ENCODE measurements around the gene MTX1. TPM values are rescaled to one million over a fixed set of nuclear protein-coding genes. Genes with fewer than 3 reads are reported as not detected.
A peak's percentile ranks its signal among the peaks of the same experiment; 100 is the strongest.
"Not testable (repeated sequence)": the region's sequence is repeated elsewhere in the genome, so short reads cannot be mapped to it uniquely, and the experiment has no call there.

Gene MTX1
- total RNA-seq, 1 experiment from 2014 or later, result 58.9 TPM

GRCh38 chr1:155166051-155166470, 42.4 kb upstream of the MTX1 start:
- Mint-ChIP-seq H3K4me1 (ENCODE audit: low read depth, unreplicated experiment) (no peaks in the 10 kb centered on the region), H3K36me3 (ENCODE audit: insufficient read depth, unreplicated experiment) (peaks cover 20% of the 10 kb centered on the region), H3K27ac (ENCODE audit: unreplicated experiment) (no peak overlapping the region), H3K9me3 (ENCODE audit: low read depth, unreplicated experiment) (no peaks in the 10 kb centered on the region), H3K27me3 (ENCODE audit: unreplicated experiment) (no peaks in the 10 kb centered on the region), H3K4me3 (ENCODE audit: low read depth, unreplicated experiment) (no peak overlapping the region)
- no TSS peak for BruUV-seq (replicated peaks)
- CTCF ChIA-PET, result interaction anchor here (0.8 to 1.7 kb wide), 3 partner anchors 31 to 76 kb away, joined by 3 to 7 read pairs (median 3); no protein-coding TSS in a partner anchor
- intact Hi-C loops (cut with micrococcal nuclease; ENCODE audit: unreplicated experiment), result loop anchor here (5.0 kb wide), 1 partner anchor 39 kb away; the partner anchor contains the start of gene EFNA1
- no peak for TF ChIP-seq CTCF (IDR thresholded peaks at IDR 0.05; ENCODE audit: unreplicated experiment)
- DNase-seq, result no peak

- DNase-seq, result no peak
- CTCF ChIA-PET, result interaction anchor here (0.5 to 3.5 kb wide), 17 partner anchors 16 to 193 kb away, joined by 3 to 68 read pairs (median 5); partner anchors contain the start of gene EFNA1
- TF ChIP-seq CTCF (IDR thresholded peaks at IDR 0.05; ENCODE audit: unreplicated experiment), result no peak
- no peaks in the 10 kb centered on the region for H3K4me1 Mint-ChIP-seq (ENCODE audit: low read depth, unreplicated experiment)
- no TSS peak for BruUV-seq (replicated peaks)
- no peak overlapping the region for H3K27ac Mint-ChIP-seq (ENCODE audit: unreplicated experiment)
- H3K27me3 Mint-ChIP-seq (ENCODE audit: unreplicated experiment), result no peaks in the 10 kb centered on the region
- peaks cover 25% of the 10 kb centered on the region for H3K36me3 Mint-ChIP-seq (ENCODE audit: insufficient read depth, unreplicated experiment)
- no peak overlapping the region for H3K4me3 Mint-ChIP-seq (ENCODE audit: low read depth, unreplicated experiment)
- intact Hi-C loops (cut with micrococcal nuclease; ENCODE audit: unreplicated experiment), result loop anchor here (1.0 to 5.0 kb wide), 3 partner anchors 39 to 75 kb away; partner anchors contain the start of gene EFNA1
- no peaks in the 10 kb centered on the region for H3K9me3 Mint-ChIP-seq (ENCODE audit: low read depth, unreplicated experiment)
Observed at GRCh38 chr1:155166471-155167165, 41.9 kb upstream of the MTX1 start.

DNA sequence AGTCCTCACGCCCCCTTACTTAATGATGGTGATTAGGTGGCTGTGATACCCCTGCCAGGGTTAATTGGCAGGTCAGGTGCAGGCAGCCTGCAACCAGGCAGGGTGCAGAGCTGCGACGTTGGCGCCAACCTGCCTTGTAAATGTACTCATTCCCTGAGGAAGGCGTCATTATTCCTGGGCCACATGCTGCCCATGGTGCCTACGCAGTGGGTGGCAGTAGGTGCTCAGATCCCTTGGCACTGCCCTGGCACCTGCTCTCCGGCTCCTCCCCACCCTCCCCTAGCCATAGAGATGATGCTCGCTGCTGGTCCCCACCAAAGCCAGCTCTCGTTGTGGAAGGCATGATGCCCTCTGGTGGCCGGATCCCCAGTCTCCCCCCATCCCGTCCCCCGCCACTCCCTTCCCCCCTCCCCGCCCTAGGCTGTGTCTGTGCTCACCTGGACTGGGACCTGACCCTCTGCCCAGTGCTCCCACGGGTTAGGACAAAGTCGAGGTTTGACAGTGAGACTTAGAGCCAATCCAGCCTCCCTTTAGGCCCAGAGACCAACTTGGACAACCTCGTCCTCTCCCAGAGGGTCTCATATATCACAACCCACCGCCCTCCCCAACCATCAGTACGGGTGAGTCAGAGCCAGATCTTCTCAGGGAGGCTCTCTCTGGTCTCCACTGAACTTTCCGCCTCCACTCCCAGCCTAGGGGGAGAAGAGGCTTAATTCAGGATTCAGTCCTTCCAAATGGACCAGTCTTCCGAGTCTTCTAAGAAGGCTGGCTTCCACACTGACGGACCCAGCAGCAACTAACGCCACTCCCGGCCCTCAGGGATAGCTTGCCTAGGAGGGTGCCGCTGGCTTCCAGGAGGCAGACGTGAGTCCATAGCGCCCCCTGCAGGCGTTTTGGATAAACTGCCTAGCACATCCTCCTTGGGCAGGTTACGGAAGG, 41.1 kb upstream of the MTX1 start:
- no TSS peak for BruUV-seq (replicated peaks)
- DNase-seq, result peak; percentile 93

GRCh38 chr1:155168105-155168445, 40.4 kb upstream of the MTX1 start:
- H3K4me3 Mint-ChIP-seq (ENCODE audit: low read depth, unreplicated experiment), result peak overlapping the region; percentile 53
- intact Hi-C loops (cut with micrococcal nuclease; ENCODE audit: unreplicated experiment), result loop anchor here (1.0 to 5.0 kb wide), 2 partner anchors 41 to 74 kb away; partner anchors contain the start of gene EFNA1
- peaks cover 38% of the 10 kb centered on the region for H3K36me3 Mint-ChIP-seq (ENCODE audit: insufficient read depth, unreplicated experiment)
- not testable (repeated sequence) for H3K9me3 Mint-ChIP-seq (ENCODE audit: low read depth, unreplicated experiment); H3K27ac Mint-ChIP-seq (ENCODE audit: unreplicated experiment); DNase-seq; H3K27me3 Mint-ChIP-seq (ENCODE audit: unreplicated experiment); BruUV-seq (replicated peaks)
- peaks cover 12% of the 10 kb centered on the region for H3K4me1 Mint-ChIP-seq (ENCODE audit: low read depth, unreplicated experiment)
- CTCF ChIA-PET, result interaction anchor here (1.3 to 3.5 kb wide), 10 partner anchors 17 to 83 kb away, joined by 5 to 68 read pairs (median 8); partner anchors contain the start of gene EFNA1

More for the DNA sequence above, 41.1 kb upstream of the MTX1 start:
- CTCF ChIA-PET, result interaction anchor here (0.5 to 3.5 kb wide), 15 partner anchors 17 to 194 kb away, joined by 3 to 68 read pairs (median 6); partner anchors contain the start of gene EFNA1
- Mint-ChIP-seq H3K9me3 (ENCODE audit: low read depth, unreplicated experiment) (no peaks in the 10 kb centered on the region), H3K27me3 (ENCODE audit: unreplicated experiment) (no peaks in the 10 kb centered on the region), H3K4me1 (ENCODE audit: low read depth, unreplicated experiment) (peaks cover 7% of the 10 kb centered on the region), H3K27ac (ENCODE audit: unreplicated experiment) (no peak overlapping the region), H3K36me3 (ENCODE audit: insufficient read depth, unreplicated experiment) (peaks cover 32% of the 10 kb centered on the region), H3K4me3 (ENCODE audit: low read depth, unreplicated experiment) (peak overlapping the region; percentile 53)
- intact Hi-C loops (cut with micrococcal nuclease; ENCODE audit: unreplicated experiment), result loop anchor here (1.0 to 5.0 kb wide), 4 partner anchors 40 to 76 kb away; partner anchors contain the start of gene EFNA1
- peak; percentile 91 for TF ChIP-seq CTCF (IDR thresholded peaks at IDR 0.05; ENCODE audit: unreplicated experiment)

Measured in Calu3 (cell line).